OCI-LY1 (cell line): ENCODE measurements around the gene MMP10.

Source experiments
- EZH2 ChIP-seq: fragments of 200-600 bp; sonication (generic), shearing (Covaris generic); IDR thresholded peaks from 2 replicates; pipeline ENCODE4 v1.8.0; 2017; ENCODE audit warnings: borderline replicate concordance, mixed run types, mild to moderate bottlenecking, antibody characterized with exemption, low read length, moderate library complexity, mixed read lengths
- TF ChIP-seq, protein P1 (sequence below): fragments of 200-600 bp; sonication (generic), shearing (Covaris generic); IDR thresholded peaks from 2 replicates; pipeline ENCODE4 v1.5.1; 2017; ENCODE audit warnings: mild to moderate bottlenecking, antibody characterized with exemption, low read length, moderate library complexity, mixed read lengths

DNA sequence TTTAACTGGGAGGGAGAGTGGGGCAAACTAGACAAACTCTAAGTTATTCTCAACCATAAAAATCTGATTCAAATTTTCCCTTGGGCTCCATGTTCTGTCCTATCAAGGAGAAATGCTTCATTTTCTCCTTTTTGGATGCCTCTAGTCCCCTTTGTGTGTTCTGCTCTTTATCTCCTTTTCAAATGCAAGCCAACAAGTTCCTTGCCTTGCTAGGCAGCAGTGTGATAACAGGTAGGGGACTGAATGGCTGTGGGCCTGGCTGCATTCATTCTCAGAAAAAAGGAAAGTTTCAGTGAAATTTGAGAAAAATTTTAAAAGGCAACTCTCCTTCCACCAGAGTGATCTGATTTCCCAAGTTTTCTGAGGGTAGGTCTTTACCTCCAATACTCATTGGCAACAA is 28.8 kb downstream of the MMP10 start:
- TF ChIP-seq, protein P1, sequence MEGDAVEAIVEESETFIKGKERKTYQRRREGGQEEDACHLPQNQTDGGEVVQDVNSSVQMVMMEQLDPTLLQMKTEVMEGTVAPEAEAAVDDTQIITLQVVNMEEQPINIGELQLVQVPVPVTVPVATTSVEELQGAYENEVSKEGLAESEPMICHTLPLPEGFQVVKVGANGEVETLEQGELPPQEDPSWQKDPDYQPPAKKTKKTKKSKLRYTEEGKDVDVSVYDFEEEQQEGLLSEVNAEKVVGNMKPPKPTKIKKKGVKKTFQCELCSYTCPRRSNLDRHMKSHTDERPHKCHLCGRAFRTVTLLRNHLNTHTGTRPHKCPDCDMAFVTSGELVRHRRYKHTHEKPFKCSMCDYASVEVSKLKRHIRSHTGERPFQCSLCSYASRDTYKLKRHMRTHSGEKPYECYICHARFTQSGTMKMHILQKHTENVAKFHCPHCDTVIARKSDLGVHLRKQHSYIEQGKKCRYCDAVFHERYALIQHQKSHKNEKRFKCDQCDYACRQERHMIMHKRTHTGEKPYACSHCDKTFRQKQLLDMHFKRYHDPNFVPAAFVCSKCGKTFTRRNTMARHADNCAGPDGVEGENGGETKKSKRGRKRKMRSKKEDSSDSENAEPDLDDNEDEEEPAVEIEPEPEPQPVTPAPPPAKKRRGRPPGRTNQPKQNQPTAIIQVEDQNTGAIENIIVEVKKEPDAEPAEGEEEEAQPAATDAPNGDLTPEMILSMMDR = no peak
- TF ChIP-seq EZH2 = no peak
